Body of pancreas (tissue), 4 donors: ENCODE data around the gene CLEC10A. TPM values are rescaled to one million over a fixed set of nuclear protein-coding genes. Genes with fewer than 3 reads are reported as not detected.

Experiments used
- ATAC-seq: fragments of 150-250 bp; one replicate; pipeline ENCODE4 v1.9.1; 2016
- DNase-seq, 4 donors: peaks; one replicate each; pipeline ENCODE4 v3.0.0-alpha.2; 2019
- H3K27ac ChIP-seq, 4 donors: fragments of 200-600 bp; sonication (generic); 1 replicate in 3 of 4; 2 replicates in 1 of 4; pipeline versions ENCODE4 v1.5.1 to v1.6.1; 2016 to 2019; ENCODE audit warnings: mild to moderate bottlenecking in 1 of 4, mixed read lengths in 1 of 4, moderate library complexity in 1 of 4
- H3K27me3 ChIP-seq, 2 donors: fragments of 200-600 bp; sonication (generic); one replicate each; pipeline ENCODE4 v1.6.0; 2016; ENCODE audit warnings: mild to moderate bottlenecking in 1 of 2
- H3K36me3 ChIP-seq, 2 donors: fragments of 200-600 bp; sonication (generic); replicated peaks in 1 of 2; 2 replicates each; pipeline ENCODE4 v1.5.1; 2016; ENCODE audit warnings: low read depth in 2 of 2; ENCODE audit not compliant: insufficient read depth in 1 of 2
- H3K4me1 ChIP-seq: fragments of 200-600 bp; sonication (generic); one replicate; pipeline ENCODE4 v1.6.0; 2016
- H3K4me3 ChIP-seq, 2 donors: fragments of 200-600 bp; sonication (generic); 1 replicate in 1 of 2; 2 replicates in 1 of 2; pipeline ENCODE4 v1.5.1; 2016 to 2019
- H3K9me3 ChIP-seq, 3 donors: fragments of 200-600 bp; sonication (generic); 1 replicate in 2 of 3; 2 replicates in 1 of 3; pipeline ENCODE4 v1.5.1; 2016
- POLR2A ChIP-seq, 3 donors: fragments of 450-650 bp; IDR thresholded peaks; one replicate each; pipeline ENCODE4 v1.6.1; 2016; ENCODE audit warnings: antibody characterized with exemption in 3 of 3, mild to moderate bottlenecking in 2 of 3
- WGBS, 2 donors: methylation state at CpG; one replicate each; pipeline ENCODE4 v1.1.5; 2017; 5-methylcytosine and 5-hydroxymethylcytosine counted together
- intact Hi-C: fragments of 100-400 bp; cut with DNase I; formaldehyde crosslinking; loops from one replicate; pipeline ENCODE4 v1.15.1; 2023
- total RNA-seq, 2 donors: library from RNA; depleted of rRNA; stranded (reverse); fragments of >200 nt; gene quantifications; one replicate each; pipeline ENCODE4 v1.1.0, GENCODE V29; 2016
- TF ChIP-seq, protein P1 (sequence below), 7 experiments: fragments of 450-650 bp in 4 of 7; fragments of 200-600 bp in 3 of 7; sonication (generic) in 3 of 7; IDR thresholded peaks; one replicate each; pipeline ENCODE4 v1.5.1; 2016 to 2019; ENCODE audit warnings: antibody characterized with exemption in 7 of 7

Gene CLEC10A
- total RNA-seq, 2 donors from 2014 or later, result 0.33 to 1.0 TPM

DNA sequence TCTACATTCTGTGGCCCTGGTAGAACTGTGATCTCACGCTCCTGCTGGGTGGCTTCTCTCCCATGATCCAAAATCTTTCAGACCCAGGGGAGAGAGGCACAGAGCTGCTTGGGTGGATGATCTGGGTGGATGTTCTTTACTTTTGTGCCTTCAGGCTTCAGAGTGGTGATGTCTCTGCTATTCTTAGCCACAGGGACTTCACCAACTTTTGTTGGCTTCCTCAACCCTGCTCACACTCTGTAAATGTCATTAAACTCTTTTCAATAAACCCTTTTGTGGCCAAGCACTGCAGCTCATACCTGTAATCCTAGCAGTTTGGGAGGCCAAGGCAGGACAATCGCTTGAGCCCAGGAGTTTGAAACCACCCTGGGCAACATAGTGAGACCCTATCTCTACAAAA, 7.6 kb downstream of the CLEC10A start:
- ATAC-seq, result no peak
- no peak for TF ChIP-seq POLR2A (IDR thresholded peaks at IDR 0.05)
- TF ChIP-seq, protein P1, sequence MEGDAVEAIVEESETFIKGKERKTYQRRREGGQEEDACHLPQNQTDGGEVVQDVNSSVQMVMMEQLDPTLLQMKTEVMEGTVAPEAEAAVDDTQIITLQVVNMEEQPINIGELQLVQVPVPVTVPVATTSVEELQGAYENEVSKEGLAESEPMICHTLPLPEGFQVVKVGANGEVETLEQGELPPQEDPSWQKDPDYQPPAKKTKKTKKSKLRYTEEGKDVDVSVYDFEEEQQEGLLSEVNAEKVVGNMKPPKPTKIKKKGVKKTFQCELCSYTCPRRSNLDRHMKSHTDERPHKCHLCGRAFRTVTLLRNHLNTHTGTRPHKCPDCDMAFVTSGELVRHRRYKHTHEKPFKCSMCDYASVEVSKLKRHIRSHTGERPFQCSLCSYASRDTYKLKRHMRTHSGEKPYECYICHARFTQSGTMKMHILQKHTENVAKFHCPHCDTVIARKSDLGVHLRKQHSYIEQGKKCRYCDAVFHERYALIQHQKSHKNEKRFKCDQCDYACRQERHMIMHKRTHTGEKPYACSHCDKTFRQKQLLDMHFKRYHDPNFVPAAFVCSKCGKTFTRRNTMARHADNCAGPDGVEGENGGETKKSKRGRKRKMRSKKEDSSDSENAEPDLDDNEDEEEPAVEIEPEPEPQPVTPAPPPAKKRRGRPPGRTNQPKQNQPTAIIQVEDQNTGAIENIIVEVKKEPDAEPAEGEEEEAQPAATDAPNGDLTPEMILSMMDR (IDR thresholded peaks at IDR 0.05), result no peak
- no peaks in the 10 kb centered on the region for H3K36me3 ChIP-seq

GRCh38 chr17:7070712-7071111, 9.3 kb downstream of the CLEC10A start:
- no peak for ATAC-seq
- Histone ChIP-seq H3K4me1 (no peaks in the 10 kb centered on the region), H3K9me3 (peaks cover 0 to 15% (median 0%) of the 10 kb centered on the region in 3 donors), H3K27ac (no peak overlapping the region), H3K27me3 (no peaks in the 10 kb centered on the region), H3K36me3 (no peaks in the 10 kb centered on the region), H3K4me3 (no peak overlapping the region)
- 58% methylated on average over 3 of the region's 3 CpGs; no CpG with 5 or more reads in 1 of the 2 donors for WGBS, 2 donors
- intact Hi-C loops, result no loop called here
- TF ChIP-seq POLR2A (IDR thresholded peaks at IDR 0.05), result no peak
- TF ChIP-seq, protein P1 (IDR thresholded peaks at IDR 0.05), result no peak
- DNase-seq, result no peak

More for the DNA sequence above, 7.6 kb downstream of the CLEC10A start:
- Histone ChIP-seq H3K27me3 (no peaks in the 10 kb centered on the region), H3K4me3 (no peak overlapping the region), H3K4me1 (no peaks in the 10 kb centered on the region), H3K27ac (no peak overlapping the region), H3K9me3 (peaks cover 0 to 15% (median 0%) of the 10 kb centered on the region in 3 donors)
- no peak for DNase-seq
- intact Hi-C loops, result no loop called here
- WGBS, 2 donors, result 60 to 76% methylated on average over 2 of the region's 2 CpGs

- TF ChIP-seq, protein P1 (IDR thresholded peaks at IDR 0.05), result no peak
- no peak for TF ChIP-seq POLR2A (IDR thresholded peaks at IDR 0.05)
- Histone ChIP-seq H3K36me3 (no peaks in the 10 kb centered on the region), H3K27ac (no peak overlapping the region), H3K4me1 (no peaks in the 10 kb centered on the region), H3K27me3 (no peaks in the 10 kb centered on the region), H3K9me3 (peaks cover 0 to 15% (median 0%) of the 10 kb centered on the region in 3 donors), H3K4me3 (no peak overlapping the region)
- intact Hi-C loops, result loop anchor here (10.0 kb wide), 1 partner anchor 217 kb away; the partner anchor contains the start of gene SLC2A4
- DNase-seq (no peak), ATAC-seq (no peak)
- 19 to 26% methylated on average over 1 of the region's 1 CpG for WGBS, 2 donors
Observed at GRCh38 chr17:7068268-7068667, 11.8 kb downstream of the CLEC10A start.

DNA sequence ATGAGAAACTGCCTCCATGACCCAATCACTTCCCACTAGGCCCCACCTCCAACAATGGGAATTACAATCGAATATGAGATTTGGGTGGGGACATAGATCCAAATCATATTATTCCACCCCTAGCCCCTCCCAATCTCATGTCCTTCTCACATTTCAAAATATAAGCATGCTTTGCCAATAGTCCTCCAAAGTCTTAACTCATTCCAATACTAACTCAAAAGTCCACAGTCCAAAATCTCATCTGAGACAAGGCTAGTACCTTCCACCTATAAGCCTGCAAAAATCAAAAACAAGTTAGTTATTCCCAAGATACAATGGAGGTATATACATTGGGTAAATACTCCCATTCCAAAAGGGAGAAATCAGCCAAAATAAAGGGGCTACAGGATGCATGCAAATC, 12.9 kb downstream of the CLEC10A start:
- Histone ChIP-seq H3K4me3 (no peak overlapping the region), H3K27ac (no peak overlapping the region), H3K27me3 (no peaks in the 10 kb centered on the region), H3K36me3 (no peaks in the 10 kb centered on the region), H3K4me1 (no peaks in the 10 kb centered on the region), H3K9me3 (peaks cover 0 to 15% (median 0%) of the 10 kb centered on the region in 3 donors)
- no peak for DNase-seq
- WGBS, 2 donors, result 67 to 71% methylated on average over 1 of the region's 1 CpG
- TF ChIP-seq POLR2A (IDR thresholded peaks at IDR 0.05), result no peak
- TF ChIP-seq, protein P1 (IDR thresholded peaks at IDR 0.05), result no peak
- no peak for ATAC-seq
- intact Hi-C loops, result loop anchor here (10.0 kb wide), 1 partner anchor 218 kb away; the partner anchor contains the start of gene SLC2A4

DNA sequence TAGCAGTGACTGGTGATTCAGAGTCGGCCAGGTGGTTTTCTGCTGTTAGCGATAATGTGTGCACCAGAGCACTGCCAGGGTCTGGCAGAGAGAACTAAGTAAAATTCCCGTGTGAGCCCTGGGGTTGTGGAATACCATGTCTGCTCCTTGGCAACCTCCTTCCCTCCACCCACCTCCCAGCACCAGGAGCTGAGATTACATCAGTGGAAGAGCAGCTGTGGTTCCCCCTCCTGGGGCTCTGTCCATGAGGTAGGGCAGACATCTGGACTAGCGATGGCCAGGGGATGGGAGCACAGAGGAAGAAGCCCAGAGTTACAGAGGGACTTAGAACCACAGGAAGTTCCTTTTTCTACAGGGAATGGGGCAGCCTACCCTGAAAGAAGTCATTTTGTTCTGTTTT, 15.8 kb downstream of the CLEC10A start:
- no peaks in the 10 kb centered on the region for H3K27me3 ChIP-seq
- TF ChIP-seq, protein P1 (IDR thresholded peaks at IDR 0.05), result no peak
- TF ChIP-seq POLR2A (IDR thresholded peaks at IDR 0.05), result no peak
- intact Hi-C loops, result loop anchor here (10.0 kb wide), 1 partner anchor 221 kb away; the partner anchor contains the start of gene SLC2A4
- WGBS, 2 donors, result 46 to 63% methylated on average over 4 of the region's 4 CpGs
- no peaks in the 10 kb centered on the region for H3K4me1 ChIP-seq
- H3K9me3 ChIP-seq, result peaks cover 0 to 15% (median 0%) of the 10 kb centered on the region in 3 donors
- no peak for DNase-seq
- no peaks in the 10 kb centered on the region for H3K36me3 ChIP-seq
- no peak overlapping the region for H3K27ac ChIP-seq
- no peak overlapping the region for H3K4me3 ChIP-seq
- no peak for ATAC-seq
